Left lobe of liver (tissue), 2 donors: ENCODE data around the gene PLPP1. TPM values are rescaled to one million over a fixed set of nuclear protein-coding genes. Genes with fewer than 3 reads are reported as not detected.

Experiments
- ATAC-seq: fragments of 200-7000 bp; cut with Tn5 transposase; one replicate; pipeline ENCODE4 v1.9.1; 2020; ENCODE audit warnings: mild to moderate bottlenecking, moderate library complexity
- DNase-seq: peaks from one replicate; pipeline ENCODE4 v3.0.0-alpha.2; 2020; ENCODE audit warnings: low spot score
- total RNA-seq: library from RNA; stranded (reverse); gene quantifications from one replicate; pipeline ENCODE4 v1.2.1, GENCODE V29; 2021
- donor health status: DM: no; HTN: no; CAD: no; lungs with moderate emphysema.
- donor health status: DM: no; HTN: yes; CAD: no.

The PLPP1 gene
- 24.5 TPM for total RNA-seq

GRCh38 chr5:55534436-55535198 is at the start of gene PLPP1:
Gene PLPP1 (minus strand): TSS chr5:55534964. CDS start chr5:55534629, 335 bp downstream.
- ATAC-seq, result peak; percentile 90
- DNase-seq, result peak; percentile 95

GRCh38 chr5:55583578-55583977 is 48.8 kb upstream of the PLPP1 start:
- no peak for ATAC-seq
- DNase-seq, result peak; percentile 22

- ATAC-seq (no peak), DNase-seq (no peak)
These were observed 47.5 kb upstream of the PLPP1 start for GRCh38 chr5:55582256-55582655.

- ATAC-seq, result peak; percentile 20
These were observed 45.3 kb upstream of the PLPP1 start for GRCh38 chr5:55580042-55580441.

GRCh38 chr5:55578771-55579170 is 44.0 kb upstream of the PLPP1 start:
- DNase-seq, result no peak
- no peak for ATAC-seq

More at GRCh38 chr5:55580042-55580441, 45.3 kb upstream of the PLPP1 start:
- no peak for DNase-seq

- ATAC-seq (peak; percentile 88), DNase-seq (peak; percentile 63)
These were observed 42.7 kb upstream of the PLPP1 start for GRCh38 chr5:55577353-55578060.

GRCh38 chr5:55576661-55577060 is 41.9 kb upstream of the PLPP1 start:
- ATAC-seq, result no peak
- DNase-seq, result no peak

- DNase-seq (no peak), ATAC-seq (peak; percentile 65)
These were observed 41.2 kb upstream of the PLPP1 start for GRCh38 chr5:55575815-55576583.

GRCh38 chr5:55572600-55572999 is 37.8 kb upstream of the PLPP1 start:
- no peak for ATAC-seq
- DNase-seq, result no peak

- DNase-seq (no peak), ATAC-seq (no peak)
These were observed 37.3 kb upstream of the PLPP1 start for GRCh38 chr5:55572020-55572419.

- ATAC-seq (no peak), DNase-seq (no peak)
These were observed 35.8 kb upstream of the PLPP1 start for GRCh38 chr5:55570570-55570969.

GRCh38 chr5:55570026-55570425 is 35.3 kb upstream of the PLPP1 start:
- ATAC-seq (no peak), DNase-seq (no peak)

- ATAC-seq, result peak; percentile 41
- DNase-seq, result no peak
These were observed 34.7 kb upstream of the PLPP1 start for GRCh38 chr5:55569513-55569865.

- DNase-seq (no peak), ATAC-seq (no peak)
These were observed 34.1 kb upstream of the PLPP1 start for GRCh38 chr5:55568654-55569512.

- no peak for ATAC-seq
- DNase-seq, result no peak
These were observed 30.0 kb upstream of the PLPP1 start for GRCh38 chr5:55564721-55565120.

- no peak for DNase-seq
- no peak for ATAC-seq
These were observed 23.7 kb upstream of the PLPP1 start for GRCh38 chr5:55558484-55558883.

GRCh38 chr5:55557123-55557522 is 22.4 kb upstream of the PLPP1 start:
- DNase-seq, result no peak
- no peak for ATAC-seq

GRCh38 chr5:55554585-55555202 is 19.9 kb upstream of the PLPP1 start:
- no peak for ATAC-seq
- DNase-seq, result no peak

GRCh38 chr5:55551904-55552303 is 17.1 kb upstream of the PLPP1 start:
- ATAC-seq (no peak), DNase-seq (no peak)

GRCh38 chr5:55551358-55551757 is 16.6 kb upstream of the PLPP1 start:
- DNase-seq (no peak), ATAC-seq (no peak)
